Cerebellar cortex (tissue), 1 donor: ENCODE measurements around the gene FLT1.

Experiments
- DNase-seq: peaks from one replicate; pipeline ENCODE4 v3.0.0-alpha.2; 2015; ENCODE audit warnings: low spot score

The FLT1 gene

GRCh38 chr13:28527629-28528028 is 32.7 kb upstream of the FLT1 start:
- no peak for DNase-seq

DNA sequence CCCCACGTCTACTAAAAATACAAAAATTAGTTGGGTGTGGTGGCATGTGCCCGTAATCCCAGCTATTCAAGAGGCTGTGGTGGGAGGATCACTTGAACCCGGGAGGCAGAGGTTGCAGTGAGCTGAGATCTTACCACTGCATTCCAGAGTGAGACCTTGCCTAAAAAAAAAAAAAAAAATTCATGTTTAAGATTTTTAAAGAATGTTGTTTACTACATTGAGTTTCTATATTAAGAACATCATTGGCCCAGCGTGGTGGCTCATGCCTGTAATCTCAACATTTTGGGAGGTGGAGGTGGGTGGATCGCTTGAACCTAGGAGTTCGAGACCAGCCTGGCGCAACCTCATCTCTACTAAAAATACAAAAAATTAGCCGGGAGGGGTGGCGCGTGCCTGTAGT is 31.9 kb upstream of the FLT1 start:
- DNase-seq: no peak

- no peak for DNase-seq
Measured at GRCh38 chr13:28522871-28523270, 27.9 kb upstream of the FLT1 start.

DNA sequence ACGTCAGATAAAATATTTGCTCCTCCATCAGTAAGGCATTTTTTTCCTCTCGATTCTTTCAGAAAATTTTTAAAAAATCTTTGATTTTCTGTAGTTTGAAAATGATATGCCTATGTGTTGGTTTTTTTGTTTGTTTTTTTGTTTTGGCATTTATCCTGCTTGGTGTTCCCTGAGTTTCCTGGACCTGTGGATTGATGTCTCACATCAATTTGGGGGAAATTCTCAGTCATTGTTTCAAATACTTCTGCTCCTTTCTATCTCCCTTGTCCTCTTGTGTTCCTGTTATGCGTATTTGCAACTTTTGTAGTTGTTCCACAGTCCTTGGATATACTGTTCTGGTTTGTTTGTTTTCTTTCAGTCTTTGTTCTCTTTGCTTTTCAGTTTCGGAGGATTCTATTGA is 18.8 kb upstream of the FLT1 start:
- no peak for DNase-seq

DNA sequence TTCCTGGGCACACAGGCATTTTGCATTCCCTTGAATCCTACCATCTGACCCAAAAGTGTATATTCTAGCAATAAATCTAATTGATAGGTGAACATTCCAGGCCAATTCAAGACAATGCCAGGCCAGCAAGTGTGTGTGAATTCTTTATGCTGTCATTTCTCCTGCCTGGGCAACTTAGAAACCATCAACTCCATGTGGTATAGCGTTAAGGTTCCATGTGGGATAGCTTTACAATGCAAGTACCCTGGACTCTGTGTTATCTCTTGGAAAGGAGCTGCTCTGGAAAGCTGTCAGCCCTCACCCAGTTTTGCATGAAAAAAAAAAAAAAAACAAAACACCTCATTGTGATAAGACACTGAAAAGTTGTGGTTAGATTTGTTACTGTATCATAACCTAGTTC is 15.6 kb upstream of the FLT1 start:
- DNase-seq: no peak

- DNase-seq: no peak
Measured at GRCh38 chr13:28510066-28510465, 15.1 kb upstream of the FLT1 start.

DNA sequence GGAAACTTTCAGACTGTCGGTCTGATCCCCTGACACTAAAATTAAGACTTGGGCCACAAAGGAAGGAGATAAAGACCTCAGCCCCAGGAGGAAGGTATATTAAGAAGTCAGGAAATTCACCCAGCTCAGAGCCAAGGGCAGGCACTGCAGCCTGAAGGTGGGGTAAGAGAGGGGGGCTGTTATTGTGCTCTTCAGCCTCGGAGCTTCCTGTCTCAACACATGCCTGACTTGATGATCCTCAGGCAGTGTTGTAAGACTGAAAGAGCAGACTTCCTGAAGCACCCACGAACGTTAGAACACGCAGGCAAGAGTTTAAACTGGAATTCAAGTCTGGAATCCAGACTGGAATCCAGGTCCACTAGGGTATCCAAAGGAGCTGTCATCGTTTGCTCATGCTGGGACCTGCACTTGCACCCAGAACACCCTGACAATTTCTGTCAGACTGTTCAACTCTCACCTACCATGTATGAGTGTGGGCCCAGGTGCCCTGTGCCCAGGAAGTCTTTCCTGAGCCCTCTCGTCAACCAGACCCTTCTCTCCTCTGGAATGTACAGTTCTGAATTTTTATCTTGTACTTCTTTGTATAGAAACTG is 10.7 kb upstream of the FLT1 start:
- DNase-seq: no peak

DNA sequence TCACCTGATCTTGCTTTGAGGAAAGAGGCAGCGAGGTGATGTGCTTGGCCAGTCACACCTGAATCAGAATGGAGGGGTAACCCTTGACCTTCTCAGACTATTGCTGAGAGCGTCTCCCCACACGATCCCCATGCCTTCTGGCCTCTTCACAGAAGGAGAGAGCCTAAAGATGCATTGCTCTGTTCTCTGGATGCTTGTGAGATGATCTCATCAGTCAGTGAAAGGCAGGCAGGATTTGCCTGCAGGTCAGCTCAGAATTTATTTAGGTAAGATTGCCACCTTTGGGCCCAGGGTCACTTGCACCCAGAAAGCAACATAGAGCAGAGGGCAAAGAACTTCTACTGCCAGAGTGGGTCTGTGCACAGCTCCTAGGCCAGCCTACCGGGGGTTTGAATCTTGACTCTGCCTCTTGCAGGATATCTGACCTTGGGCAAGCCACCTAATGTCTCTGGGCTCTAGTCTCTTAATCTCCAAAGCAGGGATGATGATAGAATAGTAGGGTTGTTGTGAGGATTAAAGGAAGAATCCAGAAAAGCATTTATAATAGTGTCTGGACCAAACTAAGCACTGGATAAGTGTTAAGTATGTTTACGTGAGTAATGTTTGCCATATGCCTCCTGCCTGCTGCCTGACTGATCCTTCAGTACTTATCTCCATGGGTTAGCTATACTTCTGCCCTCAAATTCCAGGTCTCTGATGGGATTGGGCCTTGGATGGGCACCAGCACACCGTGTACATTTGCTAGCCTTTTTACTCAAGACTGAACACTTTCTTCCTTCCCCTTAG is 8.4 kb upstream of the FLT1 start:
- DNase-seq: no peak

DNA sequence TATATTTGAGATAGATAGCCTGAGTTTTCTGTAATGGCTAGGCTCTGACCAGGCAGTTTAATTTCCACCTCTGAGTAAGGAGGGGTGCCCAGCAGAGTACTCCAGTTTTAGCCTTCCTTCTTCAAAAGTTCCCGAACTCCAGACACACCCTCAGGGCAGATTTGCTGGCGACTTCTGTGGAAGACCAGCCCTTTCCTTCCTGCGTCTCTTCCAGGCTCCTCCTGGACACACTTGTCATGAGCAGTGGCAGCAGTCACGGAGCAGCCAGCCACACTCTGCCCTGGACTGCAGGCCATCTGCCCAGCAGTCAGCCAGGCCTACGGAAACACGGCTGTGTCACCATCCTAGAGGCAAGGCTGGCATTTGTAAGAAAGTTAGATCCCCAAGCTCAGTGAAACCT is 6.6 kb upstream of the FLT1 start:
- DNase-seq: no peak

DNA sequence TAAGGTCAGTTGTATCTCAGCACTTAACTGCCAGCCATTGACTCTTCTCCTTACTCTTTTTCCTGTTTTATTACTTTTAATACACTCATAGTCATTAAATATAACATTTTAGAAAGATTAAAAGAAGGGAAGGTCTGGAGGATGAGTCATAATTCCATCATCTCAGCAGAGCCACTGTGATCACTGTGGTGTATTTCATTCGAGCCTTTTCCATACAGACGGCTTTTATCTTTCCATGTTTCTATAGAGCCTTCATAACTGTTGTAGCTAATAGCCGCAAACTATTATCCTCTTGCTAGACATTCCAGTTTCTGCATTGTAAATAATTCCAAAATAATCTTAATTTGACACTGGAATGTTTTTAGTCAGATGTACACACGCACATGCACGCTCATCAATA is 4.7 kb upstream of the FLT1 start:
- no peak for DNase-seq

DNA sequence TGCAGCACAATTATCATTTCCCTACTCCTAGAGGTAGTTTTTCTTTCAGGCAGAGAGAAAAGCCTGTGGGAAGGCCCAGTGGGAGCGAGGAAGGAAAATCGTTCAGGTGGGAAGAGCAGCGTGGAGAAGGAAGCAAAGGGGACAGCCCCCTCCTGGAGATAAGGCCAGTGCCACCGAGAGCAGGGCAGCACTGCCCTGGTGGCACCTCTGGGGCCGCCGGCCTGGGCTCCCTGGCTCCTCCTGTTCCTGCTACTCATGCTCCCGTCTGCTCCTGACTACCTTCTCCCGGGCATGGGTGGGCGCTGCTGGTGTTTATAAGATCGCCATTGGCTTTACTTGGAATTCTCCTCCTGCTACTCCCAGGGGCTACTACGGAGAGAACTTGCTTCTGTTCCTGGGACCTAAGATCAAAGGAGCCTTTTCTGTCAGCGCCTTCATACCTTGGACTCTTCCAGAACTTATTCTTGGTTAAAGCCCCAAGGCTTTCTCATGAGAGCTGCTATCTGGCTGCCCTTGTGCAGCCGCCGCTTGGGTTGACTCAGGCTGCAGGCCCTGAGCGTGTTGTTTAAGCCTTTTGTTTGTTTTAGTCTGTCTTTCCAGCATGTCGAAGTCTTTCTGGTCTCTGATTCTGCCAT is 3.7 kb upstream of the FLT1 start:
- no peak for DNase-seq

DNA sequence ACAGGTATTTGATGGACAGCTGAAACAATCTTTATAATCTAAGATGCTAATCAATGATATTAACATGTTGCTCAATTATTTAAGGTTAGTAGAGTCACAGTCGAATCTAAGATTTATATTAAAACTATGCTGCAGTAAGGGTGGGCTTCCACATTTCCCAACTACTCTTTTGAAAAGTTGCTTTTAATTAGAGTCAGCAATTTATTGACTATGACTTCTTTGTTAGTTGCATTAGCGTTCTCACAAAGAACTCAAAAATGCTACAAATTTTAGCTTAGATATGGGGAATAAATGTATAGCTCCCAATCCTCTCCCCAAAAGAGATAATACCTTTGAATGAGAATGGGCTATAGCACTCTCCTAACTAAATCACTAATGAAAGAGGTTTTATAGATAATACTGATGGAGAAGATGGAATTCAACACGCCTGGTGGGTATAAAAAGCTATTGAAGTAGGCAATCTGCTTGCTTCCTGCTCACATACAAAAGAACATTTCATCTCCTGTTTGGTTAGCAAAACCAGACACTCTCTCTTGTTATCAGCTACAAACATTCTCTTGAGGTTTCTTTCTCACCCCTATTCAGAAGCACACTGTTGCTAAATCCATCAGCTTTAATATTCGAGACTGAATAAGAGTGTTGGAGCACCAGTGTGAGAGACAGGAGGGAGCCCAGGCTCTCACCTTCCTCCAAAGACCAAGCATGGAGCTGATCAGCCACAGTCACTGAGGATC is 2.4 kb upstream of the FLT1 start:
- no peak for DNase-seq

GRCh38 chr13:28496188-28496564 is 1.2 kb upstream of the FLT1 start:
- DNase-seq: no peak

DNA sequence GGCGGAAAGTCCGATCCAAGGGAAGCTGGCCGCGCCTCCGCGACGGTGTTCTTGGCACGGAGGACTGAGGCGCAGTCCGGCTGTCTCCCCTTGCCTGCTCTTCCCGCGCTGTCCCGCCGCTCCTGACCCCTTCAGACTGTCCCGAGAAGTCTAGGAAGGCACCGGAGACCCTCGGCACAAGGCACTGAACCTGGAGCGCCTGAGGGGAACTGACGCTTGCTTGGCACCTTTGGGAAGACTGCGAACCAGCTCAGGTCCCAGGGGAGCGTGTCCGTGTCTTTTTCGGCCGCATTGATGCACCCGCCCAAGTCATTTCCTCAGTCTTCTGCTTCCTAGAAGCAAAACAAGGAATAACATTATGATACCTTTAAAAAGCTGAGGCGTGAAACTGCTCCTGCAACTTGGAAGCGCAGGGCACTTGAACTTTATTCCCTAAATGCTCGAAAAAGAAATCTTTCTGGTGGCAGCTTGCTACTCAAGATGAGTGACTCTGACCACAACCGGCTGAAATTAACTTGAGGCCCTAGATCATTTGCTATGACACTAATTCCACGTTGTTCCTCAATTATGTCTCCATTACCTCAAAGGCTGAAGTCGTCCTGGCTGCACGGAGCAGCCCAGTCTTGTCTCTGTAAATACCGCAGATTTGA is 735 bp upstream of the FLT1 start:
- DNase-seq: no peak

GRCh38 chr13:28494504-28494777 is 487 bp downstream of the FLT1 start:
- no peak for DNase-seq

DNA sequence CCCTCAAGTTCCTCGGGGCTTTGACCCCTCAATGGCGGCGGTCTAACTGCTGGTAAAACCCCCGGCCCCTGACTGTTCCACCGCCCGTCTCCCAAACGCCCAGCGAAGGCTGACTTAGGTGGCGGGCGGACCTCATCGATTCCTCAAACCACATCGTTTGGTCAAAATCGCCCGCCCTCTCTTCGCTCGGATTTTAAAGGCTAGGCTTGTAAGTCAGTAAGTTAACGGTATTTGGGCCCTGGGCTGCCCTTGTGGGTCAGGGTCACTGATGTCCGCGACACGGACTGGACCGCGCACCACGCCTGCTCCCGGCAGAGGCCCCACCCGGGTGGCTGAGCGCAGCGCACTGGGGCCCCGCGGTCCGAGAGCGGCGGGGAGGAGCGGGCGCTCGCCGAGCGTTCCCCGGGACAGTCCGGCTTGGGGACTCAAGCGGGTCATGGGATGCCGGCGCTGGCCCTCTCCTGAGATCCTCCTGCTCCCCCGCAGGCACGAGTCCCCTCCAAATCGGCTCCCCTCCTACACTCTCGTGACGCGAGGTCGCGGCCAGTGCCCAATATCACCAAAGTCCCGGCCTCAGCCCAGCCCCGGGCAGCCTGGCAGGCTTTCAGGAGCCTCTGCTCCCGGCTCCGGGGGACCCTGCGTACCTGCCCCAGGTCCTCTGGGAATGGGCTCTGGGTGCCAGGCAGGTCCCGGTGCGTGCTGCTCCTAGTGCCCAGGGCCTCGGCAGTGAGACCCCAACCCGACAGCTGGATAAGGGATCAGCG is 1.0 kb downstream of the FLT1 start:
- DNase-seq: no peak

GRCh38 chr13:28492569-28493367 is 2.2 kb downstream of the FLT1 start:
- no peak for DNase-seq

GRCh38 chr13:28490061-28490460 is 4.9 kb downstream of the FLT1 start:
- DNase-seq: no peak

DNA sequence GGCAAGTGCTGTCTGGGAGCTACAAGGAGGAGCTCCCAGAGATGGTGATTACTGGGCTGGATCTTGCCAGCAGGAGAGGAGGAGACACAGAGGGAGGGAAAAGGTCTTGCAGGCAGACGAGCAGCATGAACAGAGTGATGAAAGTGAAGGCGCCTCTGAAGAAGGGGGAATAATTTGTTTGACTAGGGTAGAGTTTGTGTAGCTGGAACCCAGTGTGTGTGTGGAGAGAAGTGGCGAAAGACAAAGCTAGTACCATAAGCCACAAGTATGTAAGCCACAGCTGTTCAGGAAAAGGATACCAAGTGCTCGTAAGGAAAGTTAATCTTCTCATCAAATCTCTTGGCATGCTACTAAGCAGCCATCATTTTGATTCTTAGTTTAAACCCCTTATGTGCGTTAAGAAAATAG is 5.4 kb downstream of the FLT1 start:
- DNase-seq: no peak

- no peak for DNase-seq
Measured at GRCh38 chr13:28488376-28489005, 6.4 kb downstream of the FLT1 start.
